HUES6 (cell line): Measurements from ENCODE around the gene EBP.
A peak's percentile ranks its signal among the peaks of the same experiment; 100 is the strongest.
"Not testable (repeated sequence)": the region's sequence is repeated elsewhere in the genome, so short reads cannot be mapped to it uniquely, and the experiment has no call there.

Experiments
- H3K27ac ChIP-seq: 2 replicates; pipeline ENCODE4 v1.7.0; 2013; ENCODE audit warnings: low read depth, mild to moderate bottlenecking, low read length, inconsistent platforms
- H3K27me3 ChIP-seq: 2 replicates; pipeline ENCODE4 v1.6.1; 2013; ENCODE audit warnings: low read length; ENCODE audit not compliant: control insufficient read depth, insufficient read depth
- H3K36me3 ChIP-seq: 2 replicates; pipeline ENCODE4 v1.6.1; 2013; ENCODE audit warnings: low read length; ENCODE audit not compliant: control insufficient read depth, insufficient read depth
- H3K4me1 ChIP-seq: 2 replicates; pipeline ENCODE4 v1.6.1; 2013; ENCODE audit warnings: low read length; ENCODE audit not compliant: control insufficient read depth, insufficient read depth
- H3K4me3 ChIP-seq: 2 replicates; pipeline ENCODE4 v1.5.1; 2013; ENCODE audit warnings: low read depth, low read length
- H3K9ac ChIP-seq: one replicate; pipeline ENCODE4 v1.6.1; 2013; ENCODE audit warnings: mild to moderate bottlenecking, low read length
- H3K9me3 ChIP-seq: 2 replicates; pipeline ENCODE4 v1.6.1; 2013; ENCODE audit warnings: low read depth, low read length; ENCODE audit not compliant: control insufficient read depth, insufficient read depth

The EBP gene

DNA sequence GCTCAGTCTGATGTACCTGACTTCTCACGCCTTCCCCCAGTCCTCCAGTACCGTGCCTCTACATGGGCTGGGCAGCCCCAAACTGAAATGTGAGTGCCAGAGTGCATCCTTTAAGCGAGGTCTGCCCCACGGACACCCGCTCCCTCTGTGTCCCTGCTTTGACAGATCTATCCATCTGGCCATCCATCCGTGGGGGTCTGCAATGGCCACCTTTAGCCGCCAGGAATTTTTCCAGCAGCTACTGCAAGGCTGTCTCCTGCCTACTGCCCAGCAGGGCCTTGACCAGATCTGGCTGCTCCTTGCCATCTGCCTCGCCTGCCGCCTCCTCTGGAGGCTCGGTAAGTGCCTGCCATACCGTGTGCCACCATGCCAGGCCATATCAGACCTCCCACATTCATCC is 12.0 kb upstream of the EBP start:
- Histone ChIP-seq H3K9ac (peak overlapping the region; percentile 14), H3K36me3 (0 out of 2 replicates have a peak, but pooled peaks cover 2% of the 10 kb centered on the region), H3K4me1 (no peaks in the 10 kb centered on the region; the same call in 1 of the 2 replicates), H3K4me3 (peak overlapping the region; percentile 92), H3K27me3 (no peaks in the 10 kb centered on the region), H3K27ac (no peak overlapping the region), H3K9me3 (peaks cover 17% of the 10 kb centered on the region; the same call in 1 of the 2 replicates)

DNA sequence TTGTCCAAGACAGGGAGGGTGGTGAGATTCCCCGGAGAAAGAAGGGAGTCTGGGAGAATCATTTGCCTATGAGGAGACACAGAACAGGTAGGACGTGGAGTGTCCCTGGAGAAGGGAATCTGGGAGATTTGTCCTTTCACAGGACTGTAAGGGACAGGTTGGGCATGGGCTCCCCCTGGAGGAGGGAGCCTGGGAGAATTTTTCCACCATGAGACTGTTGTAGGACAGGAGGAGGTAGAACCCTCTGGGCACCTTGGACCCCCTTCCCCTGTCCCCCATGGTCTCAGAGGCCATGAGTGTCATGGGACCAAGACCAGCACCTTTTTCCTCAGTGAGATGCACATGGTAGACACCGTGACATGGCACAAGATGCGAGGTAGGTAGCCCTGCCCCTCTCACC is 10.0 kb upstream of the EBP start:
- Histone ChIP-seq H3K9ac (no peak overlapping the region), H3K27me3 (no peaks in the 10 kb centered on the region), H3K4me1 (no peaks in the 10 kb centered on the region; the same call in 1 of the 2 replicates), H3K4me3 (no peak overlapping the region), H3K27ac (no peak overlapping the region), H3K36me3 (0 out of 2 replicates have a peak, but pooled peaks cover 2% of the 10 kb centered on the region), H3K9me3 (peaks cover 18% of the 10 kb centered on the region; the same call in 1 of the 2 replicates)

DNA sequence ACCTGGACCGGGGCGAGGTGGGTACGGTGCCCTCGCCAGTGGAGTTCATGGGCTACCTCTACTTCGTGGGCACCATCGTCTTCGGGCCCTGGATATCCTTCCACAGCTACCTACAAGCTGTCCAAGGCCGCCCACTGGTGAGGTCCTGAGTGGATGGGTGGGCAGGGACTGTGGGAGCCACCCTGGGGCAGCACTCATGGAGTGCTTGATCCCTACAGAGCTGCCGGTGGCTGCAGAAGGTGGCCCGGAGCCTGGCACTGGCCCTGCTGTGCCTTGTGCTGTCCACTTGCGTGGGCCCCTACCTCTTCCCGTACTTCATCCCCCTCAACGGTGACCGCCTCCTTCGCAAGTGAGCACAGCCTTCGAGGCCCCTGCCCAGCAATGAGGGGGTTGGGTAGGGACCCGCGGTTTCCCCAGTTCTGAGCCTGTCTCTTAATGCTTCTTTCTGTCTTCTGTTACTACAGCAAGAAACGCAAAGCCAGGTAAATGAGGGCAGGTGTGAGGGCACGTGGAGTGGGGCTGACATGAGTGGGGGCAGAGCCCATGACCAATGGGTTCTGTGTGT is 9.2 kb upstream of the EBP start:
- no peak overlapping the region for H3K27ac ChIP-seq
- H3K9me3 ChIP-seq = peaks cover 24% of the 10 kb centered on the region; the same call in 1 of the 2 replicates
- H3K4me1 ChIP-seq = no peaks in the 10 kb centered on the region; the same call in 1 of the 2 replicates
- no peak overlapping the region for H3K4me3 ChIP-seq
- H3K36me3 ChIP-seq = 0 out of 2 replicates have a peak, but pooled peaks cover 4% of the 10 kb centered on the region
- H3K27me3 ChIP-seq = no peaks in the 10 kb centered on the region
- H3K9ac ChIP-seq = no peak overlapping the region

DNA sequence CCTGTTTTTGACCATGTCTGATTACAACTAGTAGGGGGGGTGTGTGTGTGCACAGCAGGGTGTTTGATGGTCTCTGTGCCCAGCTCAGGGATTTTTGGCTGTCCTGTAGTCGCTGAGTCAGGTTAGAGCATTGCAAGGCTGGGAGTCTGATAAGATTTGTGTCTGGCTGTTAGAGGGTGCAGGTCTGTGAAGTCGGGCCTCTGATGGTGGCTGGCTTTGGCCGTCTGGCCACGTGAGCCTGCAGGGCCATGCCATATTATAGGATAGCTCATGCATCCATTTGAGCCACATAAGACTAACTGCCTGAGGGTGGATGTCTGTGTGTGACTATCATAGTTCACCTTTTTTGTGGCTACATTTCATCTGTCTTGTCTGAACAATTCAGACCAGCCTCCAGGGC is 7.9 kb upstream of the EBP start:
- no peak overlapping the region for H3K4me3 ChIP-seq
- H3K27ac ChIP-seq = no peak overlapping the region
- H3K9ac ChIP-seq = no peak overlapping the region
- H3K9me3 ChIP-seq = peaks cover 24% of the 10 kb centered on the region; the same call in 1 of the 2 replicates
- H3K27me3 ChIP-seq = no peaks in the 10 kb centered on the region
- 0 out of 2 replicates have a peak, but pooled peaks cover 4% of the 10 kb centered on the region for H3K36me3 ChIP-seq
- H3K4me1 ChIP-seq = no peaks in the 10 kb centered on the region; the same call in 1 of the 2 replicates

DNA sequence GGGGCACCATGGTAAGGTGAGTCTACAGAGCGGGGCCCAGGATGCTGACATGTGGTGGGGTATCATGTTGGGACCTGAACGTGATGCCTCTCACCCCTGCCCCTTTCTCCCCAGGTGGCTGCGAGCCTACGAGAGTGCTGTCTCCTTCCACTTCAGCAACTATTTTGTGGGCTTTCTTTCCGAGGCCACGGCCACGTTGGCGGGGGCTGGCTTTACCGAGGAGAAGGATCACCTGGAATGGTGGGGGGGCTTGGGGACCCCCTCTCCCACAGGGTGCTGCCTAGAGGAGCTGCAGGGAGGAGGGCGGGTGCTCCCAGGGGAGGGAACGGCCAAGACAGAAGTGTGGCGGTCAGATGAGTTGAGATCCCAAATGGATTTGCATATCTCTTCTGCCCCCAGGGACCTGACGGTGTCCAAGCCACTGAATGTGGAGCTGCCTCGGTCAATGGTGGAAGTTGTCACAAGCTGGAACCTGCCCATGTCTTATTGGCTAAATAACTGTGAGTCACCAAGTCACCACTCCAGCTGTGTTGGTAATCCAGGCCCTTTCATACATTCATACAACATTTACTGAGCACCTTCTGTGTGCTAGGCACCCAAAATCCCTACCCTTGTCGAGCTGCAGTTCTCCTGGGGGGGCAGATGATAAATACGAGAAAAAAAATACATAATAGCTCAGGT is 7.3 kb upstream of the EBP start:
- Histone ChIP-seq H3K9me3 (peaks cover 24% of the 10 kb centered on the region; the same call in 1 of the 2 replicates), H3K4me1 (no peaks in the 10 kb centered on the region; the same call in 1 of the 2 replicates), H3K9ac (no peak overlapping the region), H3K36me3 (0 out of 2 replicates have a peak, but pooled peaks cover 4% of the 10 kb centered on the region), H3K4me3 (no peak overlapping the region), H3K27ac (no peak overlapping the region), H3K27me3 (no peaks in the 10 kb centered on the region)

DNA sequence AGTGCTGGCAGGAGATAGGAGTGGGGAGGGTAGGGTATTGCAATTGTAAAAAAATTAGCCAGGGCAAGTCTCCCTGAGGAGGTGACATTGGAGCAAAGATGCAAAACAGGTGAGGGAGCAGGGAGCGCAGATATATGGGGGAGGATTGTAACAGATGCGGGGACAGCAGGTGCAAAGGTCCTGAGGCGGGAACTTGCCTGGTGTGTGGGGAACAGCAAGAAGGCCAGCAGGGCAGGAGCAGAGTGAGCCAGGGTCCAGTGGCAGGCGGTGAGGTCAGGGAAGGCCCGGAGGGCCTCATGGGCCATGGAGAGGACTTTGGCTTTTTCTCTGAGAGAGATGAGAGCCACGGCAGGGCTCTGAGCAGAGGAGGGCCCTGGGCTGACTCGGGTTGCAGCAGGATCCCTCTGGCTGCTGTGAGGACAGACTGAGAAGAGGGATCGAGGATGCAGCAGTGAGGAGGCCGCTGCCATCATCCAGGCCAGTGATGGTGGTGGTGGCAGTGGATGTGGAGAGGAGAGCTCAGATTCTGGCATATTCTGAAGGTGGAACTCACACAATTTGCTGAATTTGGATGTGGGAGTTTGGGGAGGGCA is 6.6 kb upstream of the EBP start:
- Histone ChIP-seq H3K9me3 (peaks cover 24% of the 10 kb centered on the region; the same call in 1 of the 2 replicates), H3K27me3 (no peaks in the 10 kb centered on the region), H3K4me1 (no peaks in the 10 kb centered on the region; the same call in 1 of the 2 replicates), H3K36me3 (0 out of 2 replicates have a peak, but pooled peaks cover 4% of the 10 kb centered on the region), H3K27ac (no peak overlapping the region), H3K9ac (no peak overlapping the region), H3K4me3 (no peak overlapping the region)

DNA sequence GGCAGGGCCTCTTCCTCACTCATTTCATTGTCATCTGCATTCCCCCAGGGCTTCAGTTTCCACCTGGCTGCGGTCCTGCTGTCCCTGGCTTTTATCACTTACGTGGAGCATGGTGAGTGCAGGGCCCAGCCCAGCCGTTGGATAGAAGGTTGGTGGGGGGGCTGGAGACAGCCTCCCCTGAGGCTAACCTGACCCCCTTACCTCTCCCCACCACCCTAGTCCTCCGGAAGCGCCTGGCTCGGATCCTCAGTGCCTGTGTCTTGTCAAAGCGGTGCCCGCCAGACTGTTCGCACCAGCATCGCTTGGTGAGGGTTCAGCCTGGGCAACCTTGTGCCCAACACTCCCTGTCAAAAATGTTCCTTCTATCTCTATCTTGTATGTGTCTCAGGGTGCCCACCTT is 5.8 kb upstream of the EBP start:
- no peak overlapping the region for H3K27ac ChIP-seq
- no peaks in the 10 kb centered on the region; the same call in 1 of the 2 replicates for H3K4me1 ChIP-seq
- H3K36me3 ChIP-seq = 0 out of 2 replicates have a peak, but pooled peaks cover 4% of the 10 kb centered on the region
- no peak overlapping the region for H3K9ac ChIP-seq
- H3K27me3 ChIP-seq = no peaks in the 10 kb centered on the region
- peaks cover 24% of the 10 kb centered on the region; the same call in 1 of the 2 replicates for H3K9me3 ChIP-seq
- no peak overlapping the region for H3K4me3 ChIP-seq

DNA sequence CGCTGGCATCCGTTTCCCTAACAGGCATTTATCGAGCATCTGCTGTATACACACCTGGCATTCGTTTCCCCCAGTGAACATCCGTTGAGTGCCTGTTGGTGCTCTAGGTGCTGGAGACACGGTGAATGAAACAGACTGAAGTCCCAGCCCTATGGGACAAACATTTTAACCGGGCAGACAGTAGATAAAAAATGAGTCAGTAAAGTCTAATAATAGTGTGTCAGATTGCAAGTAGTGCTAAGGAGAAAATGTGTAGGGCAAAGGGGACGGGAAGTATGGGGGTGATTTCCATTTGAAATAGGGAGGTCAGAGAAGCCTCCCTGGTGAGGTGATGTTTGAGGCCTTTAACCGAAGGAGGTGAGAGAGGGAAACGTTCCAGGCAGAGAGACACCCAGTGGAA is 5.3 kb upstream of the EBP start:
- Histone ChIP-seq H3K36me3 (0 out of 2 replicates have a peak, but pooled peaks cover 4% of the 10 kb centered on the region), H3K4me1 (no peaks in the 10 kb centered on the region; the same call in 1 of the 2 replicates), H3K9ac (no peak overlapping the region), H3K4me3 (no peak overlapping the region), H3K9me3 (peaks cover 24% of the 10 kb centered on the region; the same call in 1 of the 2 replicates), H3K27ac (no peak overlapping the region), H3K27me3 (no peaks in the 10 kb centered on the region)

DNA sequence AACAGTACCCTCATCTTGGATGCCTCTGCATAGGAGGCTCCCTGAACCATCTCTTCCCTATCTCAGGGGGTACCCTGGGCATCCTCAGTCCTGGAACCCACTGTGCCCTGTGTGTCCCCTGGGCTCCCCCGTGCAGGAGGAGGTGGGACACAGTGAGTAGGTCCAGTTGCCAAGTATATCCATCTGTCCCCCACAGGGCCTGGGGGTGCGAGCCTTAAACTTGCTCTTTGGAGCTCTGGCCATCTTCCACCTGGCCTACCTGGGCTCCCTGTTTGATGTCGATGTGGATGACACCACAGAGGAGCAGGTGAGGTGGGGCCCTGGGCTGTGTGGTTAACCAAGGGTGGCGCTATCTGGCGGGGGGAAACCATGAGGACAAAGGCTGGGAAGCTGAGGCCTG is 4.6 kb upstream of the EBP start:
- no peaks in the 10 kb centered on the region; the same call in 1 of the 2 replicates for H3K4me1 ChIP-seq
- H3K9ac ChIP-seq = no peak overlapping the region
- H3K9me3 ChIP-seq = peaks cover 23% of the 10 kb centered on the region; the same call in 1 of the 2 replicates
- 0 out of 2 replicates have a peak, but pooled peaks cover 4% of the 10 kb centered on the region for H3K36me3 ChIP-seq
- H3K4me3 ChIP-seq = no peak overlapping the region
- H3K27me3 ChIP-seq = no peaks in the 10 kb centered on the region
- no peak overlapping the region for H3K27ac ChIP-seq

DNA sequence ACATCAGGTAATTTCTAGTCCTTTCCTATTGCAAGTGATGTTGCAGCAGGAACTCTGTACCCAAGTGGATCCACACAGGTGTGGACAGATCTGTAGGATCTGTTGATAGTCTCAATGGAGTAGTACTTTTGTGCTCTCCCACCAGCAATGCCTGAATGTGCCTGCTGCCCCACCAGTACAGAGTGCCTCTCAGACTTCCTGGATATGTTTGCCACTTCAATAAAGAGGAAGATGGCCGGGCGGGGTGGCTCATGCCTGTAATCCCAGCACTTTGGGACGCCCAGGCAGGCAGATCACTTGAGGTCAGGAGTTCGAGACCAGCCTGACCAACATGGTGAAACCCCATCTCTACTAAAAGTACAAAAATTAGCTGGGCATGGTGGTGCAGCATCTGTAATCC is 2.1 kb upstream of the EBP start:
- H3K27me3 ChIP-seq, H3K36me3 ChIP-seq, H3K27ac ChIP-seq: not testable (repeated sequence)

DNA sequence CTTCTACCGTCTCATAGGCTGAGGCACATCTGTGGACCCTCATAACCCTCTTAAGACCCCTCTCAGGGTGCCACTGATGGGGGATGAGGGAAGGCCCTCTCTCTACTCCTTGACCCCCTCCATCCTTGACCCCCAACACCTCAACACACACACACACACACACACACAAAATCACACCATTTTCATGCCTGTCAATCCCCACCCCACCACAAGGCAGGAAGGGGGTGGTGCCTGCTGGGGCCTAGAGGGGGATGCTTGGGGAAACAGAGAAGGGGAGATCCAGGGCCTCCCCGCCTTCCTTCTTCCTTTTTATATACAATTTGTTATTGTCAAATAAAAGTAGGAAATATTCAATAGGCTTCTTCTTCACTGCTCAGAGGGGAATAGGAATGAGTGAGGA is 1.2 kb upstream of the EBP start:
- Histone ChIP-seq H3K27ac (no peak overlapping the region), H3K4me1 (no peaks in the 10 kb centered on the region)

More for the DNA sequence above, 2.1 kb upstream of the EBP start:
- not testable (repeated sequence) for H3K9me3 ChIP-seq, H3K4me3 ChIP-seq, H3K9ac ChIP-seq, H3K4me1 ChIP-seq

More for the DNA sequence above, 1.2 kb upstream of the EBP start:
- Histone ChIP-seq H3K9me3 (peaks cover 7% of the 10 kb centered on the region; the same call in 1 of the 2 replicates), H3K27me3 (no peaks in the 10 kb centered on the region), H3K4me3 (no peak overlapping the region), H3K9ac (no peak overlapping the region), H3K36me3 (peaks cover 17% of the 10 kb centered on the region)
